ENCODE measurements around the gene PTPRN2. TPM values are rescaled to one million over a fixed set of nuclear protein-coding genes. Genes with fewer than 3 reads are reported as not detected.

The PTPRN2 gene
- total RNA-seq, 1 experiment from 2014 or later = 3.8 TPM

DNA sequence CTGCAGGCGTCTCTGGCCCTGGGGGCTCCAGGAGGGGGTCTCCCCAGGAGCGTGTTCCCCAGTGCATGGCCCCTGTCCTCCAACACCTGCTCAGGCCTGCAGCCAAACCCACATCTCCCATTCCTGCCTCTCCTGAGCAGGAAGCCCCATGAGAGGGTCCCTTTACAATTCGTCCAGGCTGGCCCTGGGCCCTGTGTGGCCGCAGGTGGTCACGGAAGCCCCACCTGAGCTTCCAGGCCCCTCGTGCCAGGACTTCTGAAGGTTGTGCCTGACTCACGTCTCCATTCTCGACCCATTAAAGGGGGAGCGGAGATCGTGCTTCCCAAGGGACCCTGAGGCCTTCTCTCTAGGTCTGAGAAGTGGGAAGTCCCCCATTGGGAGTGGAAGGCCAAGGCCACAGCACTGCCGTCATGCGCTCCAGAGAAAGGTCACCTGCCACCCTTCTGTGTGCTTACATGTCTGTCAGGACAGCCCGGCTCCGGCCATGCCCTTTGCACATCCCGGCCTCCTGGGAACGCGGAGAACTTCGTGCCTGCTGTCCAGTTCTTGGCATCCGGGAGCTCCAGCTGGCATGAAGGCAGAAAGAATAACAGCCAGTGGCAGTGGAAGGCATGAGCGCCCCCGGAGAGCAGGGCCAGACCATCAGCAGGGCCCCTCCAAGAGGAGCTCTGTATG lies 868.5 kb downstream of the PTPRN2 start:
- Histone ChIP-seq H3K4me3 (no peak overlapping the region), H3K9me3 (replicated peaks) (no peaks in the 10 kb centered on the region), H3K27ac (no peak overlapping the region), H3K36me3 (no peaks in the 10 kb centered on the region), H3K4me1 (no peaks in the 10 kb centered on the region), H3K27me3 (peaks cover 8% of the 10 kb centered on the region; the same call in 1 of the 2 replicates)
- no peak for DNase-seq

DNA sequence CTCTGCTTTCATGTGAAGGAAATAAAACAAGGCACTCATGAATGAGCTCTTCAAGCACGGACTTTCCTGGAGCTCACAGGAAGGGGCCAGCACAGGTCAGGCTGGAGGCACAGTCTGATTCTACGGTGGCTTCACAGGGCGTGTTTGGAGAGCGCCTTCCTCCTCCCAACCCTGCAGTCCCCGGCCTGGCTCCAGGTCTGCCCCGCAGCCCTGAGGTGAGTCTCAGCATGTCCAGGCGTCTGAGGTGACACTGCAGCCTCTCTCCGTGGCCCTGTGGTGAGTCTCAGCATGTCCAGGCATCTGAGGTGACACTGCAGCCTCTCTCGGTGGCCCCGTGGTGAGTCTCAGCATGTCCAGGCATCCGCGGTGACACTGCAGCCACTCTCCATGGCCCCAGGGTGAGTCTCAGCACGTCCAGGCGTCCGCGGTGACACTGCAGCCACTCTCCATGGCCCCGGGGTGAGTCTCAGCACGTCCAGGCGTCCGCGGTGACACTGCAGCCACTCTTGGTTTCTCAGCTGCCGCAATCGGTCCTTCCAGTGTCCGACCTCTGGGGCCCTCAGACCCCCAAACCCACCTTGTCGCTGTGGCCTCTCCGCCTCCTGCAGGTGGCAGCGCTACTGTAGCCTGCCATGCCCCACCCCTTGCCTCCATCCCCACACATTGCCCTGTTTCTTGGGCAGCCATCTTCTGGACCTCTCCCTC lies 869.2 kb downstream of the PTPRN2 start:
- no peaks in the 10 kb centered on the region for H3K36me3 ChIP-seq
- DNase-seq = no peak
- no peaks in the 10 kb centered on the region for H3K9me3 ChIP-seq (replicated peaks)
- peaks cover 6% of the 10 kb centered on the region; the same call in 1 of the 2 replicates for H3K27me3 ChIP-seq
- H3K4me3 ChIP-seq = no peak overlapping the region
- no peak overlapping the region for H3K27ac ChIP-seq
- no peaks in the 10 kb centered on the region for H3K4me1 ChIP-seq

DNA sequence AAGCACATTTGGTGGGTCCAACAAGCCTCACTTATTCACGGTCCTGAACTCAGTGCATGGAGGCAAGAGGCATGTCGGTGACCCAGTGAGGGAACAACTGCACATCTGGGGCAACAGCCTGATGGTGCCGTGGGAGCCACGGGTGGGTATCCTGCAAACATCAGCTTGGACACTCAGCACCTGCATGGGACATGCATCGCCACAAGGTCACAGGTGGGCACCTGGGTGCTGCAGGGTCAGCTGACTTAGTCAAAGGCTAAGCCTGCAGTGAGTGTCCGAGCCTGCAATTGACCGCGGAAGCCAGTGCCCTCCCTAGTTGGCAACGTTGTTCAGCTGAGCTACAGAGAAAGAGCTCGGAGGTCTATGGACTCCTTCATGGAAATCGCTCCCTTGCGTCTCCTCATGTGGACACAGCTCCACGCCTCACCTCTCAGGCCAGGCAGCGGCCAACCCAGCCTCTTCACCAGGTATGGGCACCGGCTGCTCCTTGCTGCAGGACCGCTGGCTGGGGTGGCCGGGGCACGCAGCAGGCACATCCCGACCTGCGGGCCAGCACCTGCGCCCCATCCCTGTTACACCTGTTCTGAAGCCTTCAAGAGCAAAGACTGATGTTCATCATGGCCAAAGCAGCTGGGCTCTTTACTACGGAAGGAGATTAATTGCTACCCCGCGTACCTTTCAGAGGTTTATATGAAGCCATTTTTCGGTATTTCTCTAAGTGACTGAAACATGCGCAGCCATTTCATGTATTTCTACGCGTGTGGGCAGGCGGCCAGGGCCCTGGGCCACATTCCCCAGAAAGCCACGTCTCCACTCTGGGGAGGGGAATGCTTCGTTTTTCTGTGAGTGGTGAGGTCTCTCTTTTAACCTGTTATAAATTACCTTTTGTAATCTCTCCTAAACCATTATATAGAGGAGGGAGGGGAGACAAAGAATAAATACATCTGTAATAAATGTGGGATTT lies 870.1 kb downstream of the PTPRN2 start:
- no peak overlapping the region for H3K27ac ChIP-seq
- DNase-seq = no peak
- no peaks in the 10 kb centered on the region for H3K9me3 ChIP-seq (replicated peaks)
- no peaks in the 10 kb centered on the region for H3K4me1 ChIP-seq
- H3K36me3 ChIP-seq = no peaks in the 10 kb centered on the region
- H3K27me3 ChIP-seq = 0 out of 2 replicates have a peak, but pooled peaks cover 4% of the 10 kb centered on the region
- H3K4me3 ChIP-seq = no peak overlapping the region

DNA sequence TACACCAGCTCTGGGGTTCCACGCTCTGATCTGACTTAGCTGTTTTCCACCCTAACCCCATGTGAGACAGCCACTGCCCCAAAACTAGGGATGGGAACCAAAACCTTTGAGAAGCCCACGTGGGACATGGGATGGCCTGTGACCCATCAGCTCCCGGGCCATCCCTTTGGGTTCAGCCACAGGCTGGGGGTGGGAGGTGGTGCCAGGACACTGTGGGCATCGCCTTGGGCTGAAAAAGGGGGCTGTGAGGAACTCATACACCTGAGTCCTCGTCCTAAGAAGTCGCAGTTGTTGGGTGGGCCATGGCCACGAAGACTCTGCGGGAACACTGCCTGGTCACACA lies 871.7 kb downstream of the PTPRN2 start:
- H3K36me3 ChIP-seq = no peaks in the 10 kb centered on the region

DNA sequence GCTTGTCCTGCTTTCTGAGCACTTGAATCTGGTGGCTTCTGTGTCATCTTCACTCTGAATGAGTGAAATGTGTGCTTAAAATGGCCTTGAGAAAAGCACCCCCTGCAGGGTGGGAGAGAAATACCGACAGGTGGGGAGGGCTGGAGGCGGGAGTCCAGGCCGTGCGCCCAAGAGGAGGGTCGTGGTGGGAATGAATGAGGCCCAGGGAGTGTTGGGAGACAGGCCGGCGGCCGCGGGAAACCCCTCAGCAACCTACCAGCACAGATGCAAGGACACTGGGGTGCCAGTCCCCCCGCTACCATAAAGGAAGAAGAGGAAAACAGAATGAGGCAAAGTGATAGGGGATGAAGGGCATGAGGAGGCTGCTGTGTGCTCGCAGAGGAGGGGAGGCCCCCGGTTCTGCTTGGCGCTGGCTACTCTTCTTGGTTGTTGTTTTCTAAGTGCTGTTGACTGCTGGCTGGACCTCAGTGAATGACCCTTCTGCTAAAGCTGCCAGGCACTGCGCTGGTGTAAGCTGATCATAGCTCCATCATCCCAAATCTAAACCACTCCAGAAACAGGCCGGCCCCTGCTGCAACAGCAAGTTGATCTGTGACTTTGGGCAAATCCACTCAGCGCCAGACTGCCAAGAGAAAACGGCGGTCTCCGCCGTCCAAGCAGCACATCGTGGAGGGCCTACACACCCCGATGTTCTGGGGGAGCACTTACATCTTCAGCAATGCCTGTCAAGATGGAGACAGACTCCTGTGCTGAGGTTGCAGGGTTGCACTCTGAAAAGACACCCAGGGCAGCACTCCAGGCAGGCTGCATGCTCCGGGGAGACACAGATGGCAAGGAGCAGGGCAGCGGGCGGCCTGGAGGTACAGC lies 872.3 kb downstream of the PTPRN2 start:
- Histone ChIP-seq H3K4me3 (no peak overlapping the region), H3K36me3 (no peaks in the 10 kb centered on the region), H3K27ac (no peak overlapping the region), H3K4me1 (no peaks in the 10 kb centered on the region), H3K27me3 (0 out of 2 replicates have a peak, but pooled peaks cover 4% of the 10 kb centered on the region), H3K9me3 (replicated peaks) (no peaks in the 10 kb centered on the region)
- DNase-seq = no peak

More for the DNA sequence above, 871.7 kb downstream of the PTPRN2 start:
- DNase-seq = no peak
- no peaks in the 10 kb centered on the region for H3K4me1 ChIP-seq
- H3K9me3 ChIP-seq (replicated peaks) = no peaks in the 10 kb centered on the region
- no peak overlapping the region for H3K4me3 ChIP-seq
- no peak overlapping the region for H3K27ac ChIP-seq
- H3K27me3 ChIP-seq = 0 out of 2 replicates have a peak, but pooled peaks cover 4% of the 10 kb centered on the region

GRCh38 chr7:157714166-157715070 lies 873.2 kb downstream of the PTPRN2 start:
- Histone ChIP-seq H3K27ac (no peak overlapping the region), H3K36me3 (no peaks in the 10 kb centered on the region), H3K4me1 (no peaks in the 10 kb centered on the region), H3K27me3 (0 out of 2 replicates have a peak, but pooled peaks cover 4% of the 10 kb centered on the region), H3K9me3 (replicated peaks) (no peaks in the 10 kb centered on the region), H3K4me3 (no peak overlapping the region)
- DNase-seq = no peak

GRCh38 chr7:157713591-157713990 lies 874.0 kb downstream of the PTPRN2 start:
- Histone ChIP-seq H3K27ac (no peak overlapping the region), H3K4me3 (no peak overlapping the region), H3K4me1 (no peaks in the 10 kb centered on the region), H3K27me3 (peaks cover 7% of the 10 kb centered on the region; the same call in 1 of the 2 replicates), H3K36me3 (no peaks in the 10 kb centered on the region), H3K9me3 (replicated peaks) (no peaks in the 10 kb centered on the region)
- no peak for DNase-seq

- no peak overlapping the region for H3K4me3 ChIP-seq
- peaks cover 16% of the 10 kb centered on the region; the same call in 1 of the 2 replicates for H3K27me3 ChIP-seq
- H3K4me1 ChIP-seq = no peaks in the 10 kb centered on the region
- H3K9me3 ChIP-seq (replicated peaks) = no peaks in the 10 kb centered on the region
- H3K27ac ChIP-seq = no peak overlapping the region
- DNase-seq = no peak
- H3K36me3 ChIP-seq = no peaks in the 10 kb centered on the region
Measured at GRCh38 chr7:157712666-157713235, 874.9 kb downstream of the PTPRN2 start.

DNA sequence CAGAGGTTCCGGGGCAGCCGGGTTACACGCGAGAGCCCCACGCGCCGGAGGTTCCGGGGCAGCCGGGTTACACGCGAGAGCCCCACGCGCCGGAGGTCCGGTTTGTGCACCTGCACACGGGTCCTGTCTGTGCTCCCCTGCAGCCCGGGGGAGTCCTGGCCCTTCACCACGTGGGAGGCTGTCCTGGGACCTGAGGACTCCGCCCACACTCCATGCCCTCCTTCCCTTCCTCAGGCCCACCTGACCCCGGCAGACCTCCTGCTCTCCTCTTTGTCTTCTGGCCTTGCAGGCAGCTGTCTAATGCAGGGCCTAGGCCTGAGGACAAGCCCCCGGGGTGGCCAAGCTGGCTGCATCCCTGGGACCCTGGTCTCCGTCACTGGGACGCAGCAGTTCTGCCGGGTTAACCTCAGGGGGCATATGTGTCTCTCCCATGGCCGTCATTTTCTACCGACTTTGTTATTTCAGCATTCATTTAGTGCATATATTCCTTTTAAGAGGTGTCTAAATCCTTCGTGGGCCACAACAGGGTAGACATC lies 876.2 kb downstream of the PTPRN2 start:
- Histone ChIP-seq H3K27me3 (peaks cover 17% of the 10 kb centered on the region), H3K9me3 (replicated peaks) (no peaks in the 10 kb centered on the region), H3K36me3 (no peaks in the 10 kb centered on the region), H3K4me3 (no peak overlapping the region), H3K27ac (no peak overlapping the region), H3K4me1 (no peaks in the 10 kb centered on the region)
- no peak for DNase-seq

GRCh38 chr7:157710396-157710795 lies 877.2 kb downstream of the PTPRN2 start:
- Histone ChIP-seq H3K4me3 (no peak overlapping the region), H3K9me3 (replicated peaks) (no peaks in the 10 kb centered on the region), H3K27me3 (peaks cover 17% of the 10 kb centered on the region), H3K27ac (no peak overlapping the region), H3K4me1 (no peaks in the 10 kb centered on the region), H3K36me3 (no peaks in the 10 kb centered on the region)
- DNase-seq = no peak

GRCh38 chr7:157709531-157710251 lies 877.9 kb downstream of the PTPRN2 start:
- no peaks in the 10 kb centered on the region for H3K36me3 ChIP-seq
- H3K4me1 ChIP-seq = no peaks in the 10 kb centered on the region
- peaks cover 21% of the 10 kb centered on the region for H3K27me3 ChIP-seq
- H3K4me3 ChIP-seq = no peak overlapping the region
- H3K27ac ChIP-seq = no peak overlapping the region
- DNase-seq = no peak
- H3K9me3 ChIP-seq (replicated peaks) = no peaks in the 10 kb centered on the region

- H3K9me3 ChIP-seq (replicated peaks) = no peaks in the 10 kb centered on the region
- no peak overlapping the region for H3K4me3 ChIP-seq
- H3K27ac ChIP-seq = no peak overlapping the region
- no peaks in the 10 kb centered on the region for H3K36me3 ChIP-seq
- no peaks in the 10 kb centered on the region for H3K4me1 ChIP-seq
- no peak for DNase-seq
- peaks cover 22% of the 10 kb centered on the region for H3K27me3 ChIP-seq
Measured at GRCh38 chr7:157708919-157709295, 878.7 kb downstream of the PTPRN2 start.
